GM18867 (cell line): Measurements from ENCODE around the gene OR5C1.
"Not testable (repeated sequence)": the region's sequence is repeated elsewhere in the genome, so short reads cannot be mapped to it uniquely, and the experiment has no call there.

Experiments used
- ATAC-seq: cut with Tn5 transposase; IDR thresholded peaks from one replicate; pipeline ENCODE4 v1.9.1; 2021; ENCODE audit warnings: mild to moderate bottlenecking, moderate library complexity; ENCODE audit not compliant: unreplicated experiment

Gene OR5C1

GRCh38 chr9:122788831-122789230, at the start of gene OR5C1:
OR5C1 (plus strand) TSS chr9:122788933; CDS start chr9:122788933, 0 bp downstream.
- ATAC-seq = no peak

- ATAC-seq = no peak
These were observed 46.7 kb upstream of the OR5C1 start, which contains the start of gene OR1L6 for GRCh38 chr9:122742003-122742402. OR1L6 (plus strand) TSS chr9:122742303; CDS start chr9:122749848, 7,545 bp downstream.

- ATAC-seq = no peak
These were observed 33.9 kb upstream of the OR5C1 start for GRCh38 chr9:122754825-122755224.

- no peak for ATAC-seq
These were observed 20.9 kb upstream of the OR5C1 start for GRCh38 chr9:122767817-122768216.

GRCh38 chr9:122777052-122777451, 11.7 kb upstream of the OR5C1 start:
- no peak for ATAC-seq

- ATAC-seq = no peak
These were observed 10.7 kb upstream of the OR5C1 start for GRCh38 chr9:122777935-122778627.

GRCh38 chr9:122779181-122779580, 9.6 kb upstream of the OR5C1 start:
- ATAC-seq = no peak

GRCh38 chr9:122780026-122780425, 8.7 kb upstream of the OR5C1 start:
- no peak for ATAC-seq

- ATAC-seq = no peak
These were observed 7.1 kb upstream of the OR5C1 start for GRCh38 chr9:122781671-122782070.

- ATAC-seq = no peak
These were observed 3.5 kb upstream of the OR5C1 start for GRCh38 chr9:122785269-122785668.

GRCh38 chr9:122786338-122786737, 2.4 kb upstream of the OR5C1 start:
- no peak for ATAC-seq

GRCh38 chr9:122789256-122790046, 718 bp downstream of the OR5C1 start:
- ATAC-seq = no peak

- no peak for ATAC-seq
These were observed 3.3 kb downstream of the OR5C1 start for GRCh38 chr9:122791872-122792669.

- ATAC-seq = no peak
These were observed 8.8 kb downstream of the OR5C1 start for GRCh38 chr9:122797316-122798063.

GRCh38 chr9:122800066-122801060, 11.6 kb downstream of the OR5C1 start, which contains the start of gene OR1K1:
OR1K1 (plus strand) TSS chr9:122800123; CDS start chr9:122800123, 0 bp downstream.
- no peak for ATAC-seq

- no peak for ATAC-seq
These were observed 17.9 kb downstream of the OR5C1 start for GRCh38 chr9:122806661-122807060.

- no peak for ATAC-seq
These were observed 18.7 kb downstream of the OR5C1 start for GRCh38 chr9:122807271-122807900.

- ATAC-seq = no peak
These were observed 19.4 kb downstream of the OR5C1 start for GRCh38 chr9:122808141-122808540.

- not testable (repeated sequence) for ATAC-seq
These were observed 20.5 kb downstream of the OR5C1 start for GRCh38 chr9:122809261-122809660.
